HFFc6 (cell line): Measurements from ENCODE around the gene SLC31A2. TPM values are rescaled to one million over a fixed set of nuclear protein-coding genes. Genes with fewer than 3 reads are reported as not detected.
"Not testable (repeated sequence)": the region's sequence is repeated elsewhere in the genome, so short reads cannot be mapped to it uniquely, and the experiment has no call there.

ENCODE experiments used
- DNase-seq: peaks from one replicate; pipeline ENCODE4 v3.0.0-alpha.2; 2018
- H3K27ac Mint-ChIP-seq: 2 replicates; pipeline ENCODE4 v1.8.0; 2020; ENCODE audit warnings: mild to moderate bottlenecking, mixed read lengths
- H3K27me3 Mint-ChIP-seq: 2 replicates; pipeline ENCODE4 v1.8.0; 2021; ENCODE audit warnings: mild to moderate bottlenecking, moderate library complexity, mixed read lengths; ENCODE audit not compliant: insufficient read depth
- H3K36me3 Mint-ChIP-seq: 2 replicates; pipeline ENCODE4 v1.8.0; 2021; ENCODE audit warnings: low read depth, mixed read lengths
- H3K4me1 Mint-ChIP-seq: 2 replicates; pipeline ENCODE4 v1.8.0; 2020; ENCODE audit warnings: low read depth, mixed read lengths
- H3K4me3 Mint-ChIP-seq: 2 replicates; pipeline ENCODE4 v1.8.0; 2020; ENCODE audit warnings: mild to moderate bottlenecking, moderate library complexity, mixed read lengths
- H3K9me3 Mint-ChIP-seq: 2 replicates; pipeline ENCODE4 v1.8.0; 2020; ENCODE audit warnings: mild to moderate bottlenecking, mixed read lengths
- CTCF ChIP-seq: fragments of 200-600 bp; sonication (generic); IDR thresholded peaks from 2 replicates; pipeline ENCODE4 v1.5.0; 2021; ENCODE audit warnings: antibody characterized with exemption, mild to moderate bottlenecking
- long read RNA-seq: library from polyadenylated mRNA; unstranded; transcript quantifications from one replicate; pipeline ENCODE4 v2.0.0, GENCODE V29; 2019
- total RNA-seq, 6 experiments: library from RNA; stranded (reverse); fragmentation: NEBNext Ultra II Directional; extraction: Animal tissue kit (Norgen Biotek cat#: 25700); gene quantifications; 2 replicates in 1 of 6; 3 replicates in 5 of 6; pipeline ENCODE4 v1.2.3, GENCODE V29; 2021

The SLC31A2 gene
- 10 to 100 TPM in 1 of 6 experiments, 1 to 10 TPM in 5; 7.5 to 11.3 (median 9.4) TPM for total RNA-seq
- long read RNA-seq, transcript SLC31A2-201 (4 exons, 1,785 nt): major isoform, 25 of 29 reads
- long read RNA-seq, partial matches to known transcripts: 1 of 29 reads
- long read RNA-seq, other reads (novel, unspliced or antisense): 3 of 29 reads

- Mint-ChIP-seq H3K27ac (peak within 1 kb of the TSS; percentile 30; the same call in 1 of the 2 replicates), H3K4me3 (peak within 1 kb of the TSS; percentile 75), H3K36me3 (no peaks in the 10 kb centered on the region), H3K9me3 (no peaks in the 10 kb centered on the region), H3K4me1 (peaks cover 38% of the 10 kb centered on the region), H3K27me3 (peaks cover 17% of the 10 kb centered on the region)
- peak; percentile 69 for DNase-seq
- TF ChIP-seq CTCF: peak; percentile 71
These were observed at the start of gene SLC31A2 for GRCh38 chr9:113150670-113151611. SLC31A2 (plus strand) TSS chr9:113151007; CDS start chr9:113151075, 68 bp downstream.

- H3K36me3 Mint-ChIP-seq, H3K4me3 Mint-ChIP-seq, H3K27ac Mint-ChIP-seq, H3K4me1 Mint-ChIP-seq, DNase-seq, H3K9me3 Mint-ChIP-seq, H3K27me3 Mint-ChIP-seq: not testable (repeated sequence)
These were observed 45.5 kb upstream of the SLC31A2 start for GRCh38 chr9:113105345-113105744.

GRCh38 chr9:113111065-113111951 lies 39.5 kb upstream of the SLC31A2 start:
- H3K9me3 Mint-ChIP-seq, H3K27ac Mint-ChIP-seq, H3K36me3 Mint-ChIP-seq, H3K27me3 Mint-ChIP-seq, H3K4me1 Mint-ChIP-seq, H3K4me3 Mint-ChIP-seq, DNase-seq: not testable (repeated sequence)
- TF ChIP-seq CTCF: peak; percentile 53

GRCh38 chr9:113112706-113113510 lies 37.9 kb upstream of the SLC31A2 start:
- not testable (repeated sequence) for H3K4me1 Mint-ChIP-seq, H3K27me3 Mint-ChIP-seq, H3K36me3 Mint-ChIP-seq, H3K27ac Mint-ChIP-seq, DNase-seq, H3K4me3 Mint-ChIP-seq, H3K9me3 Mint-ChIP-seq
- peak; percentile 55 for TF ChIP-seq CTCF

- DNase-seq, H3K4me1 Mint-ChIP-seq, H3K27me3 Mint-ChIP-seq, H3K4me3 Mint-ChIP-seq, H3K9me3 Mint-ChIP-seq, H3K36me3 Mint-ChIP-seq, H3K27ac Mint-ChIP-seq: not testable (repeated sequence)
These were observed 32.0 kb upstream of the SLC31A2 start for GRCh38 chr9:113118829-113119228.
